GM18526 (cell line): ENCODE measurements around the gene PGBD5.

Experiments used
- POLR2A ChIP-seq: IDR thresholded peaks from 3 replicates; pipeline ENCODE4 v1.6.1; 2011; ENCODE audit not compliant: insufficient read length; ENCODE audit errors: extremely low read depth

The PGBD5 gene

DNA sequence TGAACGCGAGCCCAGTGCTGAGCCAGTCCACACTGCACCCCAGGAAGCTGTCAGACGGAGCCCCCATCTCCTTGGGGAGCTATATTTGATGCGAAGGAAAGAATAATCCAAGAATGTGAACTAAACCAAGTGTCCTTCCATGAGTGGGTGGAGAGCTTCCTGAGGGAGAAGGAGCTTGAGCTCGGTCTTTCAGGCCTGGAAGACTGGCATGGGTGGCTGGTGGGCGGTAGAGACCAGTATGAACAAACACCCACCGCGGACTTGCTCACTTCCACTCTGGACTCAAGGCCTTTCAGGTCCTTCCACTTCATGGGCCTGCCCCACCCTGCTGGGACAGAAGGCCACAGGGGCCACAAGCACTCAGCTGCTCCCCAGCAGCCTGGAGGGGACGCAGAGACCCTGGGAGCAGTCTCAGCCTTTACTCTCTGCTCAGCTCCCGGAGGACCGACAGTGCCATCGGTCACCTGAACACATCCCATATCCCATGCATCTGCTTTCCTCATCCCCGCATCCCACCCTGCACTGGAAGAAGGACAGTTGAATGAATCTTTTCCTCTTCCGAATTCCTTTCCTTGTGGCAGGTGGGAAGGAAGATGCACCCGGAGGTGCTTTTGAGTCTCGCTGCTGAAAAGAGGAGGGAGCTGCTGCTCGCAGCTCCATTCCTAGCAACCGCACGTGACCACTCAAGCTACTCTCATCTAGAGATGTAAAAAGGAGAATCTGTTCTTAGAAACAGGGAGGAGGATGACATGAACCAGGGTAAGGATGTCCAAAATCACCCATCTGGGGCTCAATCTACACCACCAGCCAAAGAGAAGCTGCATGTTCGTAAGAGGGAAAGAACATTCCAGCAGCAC, 92.3 kb downstream of the PGBD5 start:
- TF ChIP-seq POLR2A, result no peak

- TF ChIP-seq POLR2A, result no peak
These were observed 93.5 kb downstream of the PGBD5 start for GRCh38 chr1:230332575-230333066.

GRCh38 chr1:230332061-230332460, 94.1 kb downstream of the PGBD5 start:
- TF ChIP-seq POLR2A, result no peak

GRCh38 chr1:230330157-230330556, 96.0 kb downstream of the PGBD5 start:
- TF ChIP-seq POLR2A, result no peak

DNA sequence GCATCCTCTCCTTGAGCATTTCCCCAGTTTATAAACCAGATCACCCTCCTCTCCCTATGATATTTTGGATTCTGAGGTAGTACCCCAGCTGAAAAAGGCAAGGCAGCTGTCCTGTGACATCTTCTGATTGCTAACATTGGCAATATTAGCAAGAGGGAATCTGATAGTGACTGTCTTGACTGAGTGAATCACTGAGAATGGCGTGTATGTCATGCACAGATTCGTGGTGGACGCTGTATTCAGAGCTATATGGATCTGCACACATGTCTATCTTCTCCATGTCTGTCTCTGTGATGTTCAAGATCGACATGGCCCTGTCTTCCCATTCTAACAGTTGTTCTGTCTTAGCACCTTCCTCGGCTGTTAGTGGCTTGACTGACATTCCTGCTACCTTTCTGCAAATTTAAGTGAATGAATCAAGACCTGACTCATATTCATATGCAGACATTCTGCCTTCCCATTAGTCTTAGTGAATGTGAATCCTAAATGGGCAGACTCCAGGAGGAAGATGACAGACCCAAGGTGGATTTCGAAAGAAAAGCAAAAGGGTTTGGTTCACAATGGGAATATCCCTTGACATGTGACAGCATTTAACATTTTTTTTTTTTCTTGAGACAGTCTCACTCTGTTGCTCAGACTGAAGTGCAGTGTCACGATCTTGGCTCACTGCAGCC, 97.7 kb downstream of the PGBD5 start:
- no peak for TF ChIP-seq POLR2A

DNA sequence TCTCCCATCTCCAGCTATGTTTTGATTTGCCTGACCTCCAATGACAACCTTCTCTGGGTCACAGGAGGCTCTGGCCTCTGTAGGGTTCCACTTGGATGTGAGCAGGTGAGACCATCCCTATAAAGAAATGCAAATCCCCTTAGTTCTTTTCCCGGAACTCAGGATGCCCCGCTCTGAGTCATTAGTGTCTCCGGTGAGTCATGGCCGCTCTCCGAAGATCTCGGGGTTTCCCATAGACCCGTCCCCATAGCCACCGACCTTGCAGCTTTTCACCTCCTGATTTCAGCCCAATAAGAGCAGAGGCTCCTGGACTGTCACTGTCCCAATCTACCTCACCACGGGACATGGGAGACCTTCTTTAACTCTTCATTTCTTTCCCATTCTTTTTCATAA, 98.2 kb downstream of the PGBD5 start:
- TF ChIP-seq POLR2A, result no peak

- no peak for TF ChIP-seq POLR2A
These were observed 98.9 kb downstream of the PGBD5 start for GRCh38 chr1:230326971-230327891.

DNA sequence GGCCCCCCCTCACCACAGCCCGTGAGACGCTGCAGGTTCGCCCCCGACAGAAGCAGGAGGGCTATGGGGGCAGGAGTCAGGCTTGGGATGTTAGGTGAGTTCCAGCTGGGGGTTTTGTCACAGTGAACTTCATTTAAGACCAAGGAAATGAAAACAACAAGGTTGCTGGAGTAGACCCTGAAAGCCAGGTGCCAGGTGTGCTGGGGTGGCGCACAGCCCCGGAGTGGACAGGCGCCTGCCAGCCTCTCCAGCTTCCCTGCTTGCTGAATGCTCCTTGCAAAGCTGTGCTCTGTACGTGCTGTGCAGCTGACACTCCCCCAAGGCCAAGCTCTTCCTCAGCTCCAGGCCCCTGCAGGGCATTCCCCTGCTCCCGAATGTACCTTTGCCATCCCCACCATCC, 102.4 kb downstream of the PGBD5 start:
- no peak for TF ChIP-seq POLR2A

DNA sequence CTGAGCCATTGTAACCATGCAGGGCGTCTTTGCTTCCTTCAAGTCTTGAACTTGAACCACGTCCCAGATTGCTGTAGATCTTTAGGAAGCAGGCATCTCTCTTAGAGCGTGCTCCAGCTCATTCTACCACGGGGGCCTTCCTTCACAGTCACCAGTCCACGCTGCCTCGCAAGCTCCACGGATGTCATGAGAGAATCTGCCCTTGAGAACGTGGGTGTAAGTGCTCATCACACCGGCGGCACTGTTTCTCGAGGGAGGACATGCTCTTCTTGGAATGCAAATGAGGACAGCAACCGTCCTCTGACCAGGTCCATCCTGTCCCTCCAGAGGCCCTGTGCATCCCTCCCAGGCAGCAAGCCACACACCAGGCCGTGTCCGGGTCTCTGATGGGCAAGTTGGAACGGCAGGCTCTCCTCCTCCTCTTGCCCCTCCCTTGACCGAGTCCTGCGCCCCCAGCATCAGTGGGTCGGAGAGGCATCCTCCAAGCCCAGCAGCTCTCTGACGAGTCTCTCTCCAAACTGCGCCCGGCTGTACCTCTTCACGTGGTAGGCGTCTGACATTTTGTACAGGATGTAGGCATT, 103.1 kb downstream of the PGBD5 start:
- no peak for TF ChIP-seq POLR2A

DNA sequence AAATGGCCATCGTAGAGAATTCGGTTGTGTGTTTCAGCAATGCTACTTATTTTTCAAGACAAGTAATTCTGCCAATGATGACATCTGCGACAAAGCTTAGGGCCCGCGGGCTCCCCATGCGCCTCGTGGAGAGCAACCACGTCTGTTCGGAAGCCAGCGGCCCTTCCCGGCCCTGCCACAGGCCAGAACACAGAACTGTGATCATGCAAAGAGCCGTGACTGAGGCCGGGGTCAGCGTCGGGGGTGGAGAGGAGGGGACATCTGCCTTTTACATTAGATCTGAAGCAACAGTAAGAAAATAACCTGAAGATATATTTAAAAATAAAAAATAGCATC, 103.7 kb downstream of the PGBD5 start:
- TF ChIP-seq POLR2A, result no peak

DNA sequence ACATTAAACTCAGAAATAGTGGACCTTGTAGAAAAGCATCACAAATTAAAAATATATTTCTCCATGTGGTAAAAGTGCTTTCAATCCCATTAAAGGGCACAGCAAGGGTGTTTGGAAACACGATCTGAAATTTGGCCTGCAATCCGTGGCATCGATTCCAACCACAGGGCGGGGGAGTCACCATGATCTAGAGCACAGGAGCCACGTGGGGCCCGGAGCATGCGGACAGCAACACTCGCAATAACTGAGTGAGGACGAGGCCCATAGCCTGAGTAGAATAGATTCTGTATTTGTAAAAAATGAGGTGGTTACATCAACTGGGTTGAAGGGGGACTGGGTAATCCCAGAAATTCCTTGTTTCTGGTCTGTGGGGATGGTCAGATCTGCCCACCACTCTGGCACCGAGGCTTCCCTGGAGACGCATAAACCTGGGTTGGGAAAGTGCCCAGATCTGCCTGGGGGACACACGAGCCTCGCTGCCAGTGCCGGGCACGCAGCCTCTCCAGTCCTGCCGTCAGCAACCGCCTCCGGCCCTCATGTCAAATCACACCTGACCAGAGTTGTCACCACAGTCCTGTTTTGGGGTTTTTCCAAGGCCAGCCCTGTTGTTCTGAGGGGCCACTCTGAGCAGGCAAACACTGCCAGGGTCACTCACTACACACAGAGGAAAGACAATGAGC, 104.3 kb downstream of the PGBD5 start:
- no peak for TF ChIP-seq POLR2A

DNA sequence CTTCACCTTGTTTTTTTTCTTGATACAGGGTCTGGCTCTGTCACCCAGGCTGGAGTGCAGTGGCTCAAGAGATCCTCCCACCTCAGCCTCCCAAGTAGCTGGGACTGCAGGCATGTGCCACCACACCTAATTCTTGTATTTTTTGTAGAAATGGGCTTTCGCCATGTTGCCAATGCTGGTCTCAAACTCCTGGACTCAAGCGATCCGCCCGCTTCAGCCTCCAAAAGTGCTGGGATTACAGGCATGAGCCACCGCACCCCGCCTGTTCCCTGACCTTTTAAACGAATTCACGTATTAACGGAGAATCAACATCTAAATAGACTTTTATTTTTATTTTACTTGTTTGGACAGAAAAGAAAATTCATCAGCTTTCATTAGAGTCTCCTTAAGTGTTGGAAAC, 104.8 kb downstream of the PGBD5 start:
- TF ChIP-seq POLR2A, result no peak

DNA sequence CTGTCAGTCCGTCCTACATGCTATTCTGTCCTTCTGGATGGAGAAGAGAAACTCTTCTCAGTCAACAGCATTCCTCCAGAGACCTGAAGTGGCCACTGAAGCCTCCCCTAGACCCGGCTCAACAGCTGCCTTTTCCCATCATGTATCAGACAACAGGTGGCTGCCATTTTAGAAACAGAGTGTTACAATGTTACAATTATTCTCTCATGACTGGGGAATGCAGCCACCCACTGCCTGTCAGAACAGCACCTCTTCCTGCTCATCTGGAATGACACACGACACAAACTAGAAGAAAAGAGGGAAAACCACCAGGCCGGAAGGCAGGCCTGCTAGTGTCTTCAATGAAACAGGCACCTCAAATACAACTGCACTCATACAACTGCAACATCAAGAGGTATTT, 105.3 kb downstream of the PGBD5 start:
- no peak for TF ChIP-seq POLR2A

GRCh38 chr1:230319014-230319747, 107.0 kb downstream of the PGBD5 start:
- no peak for TF ChIP-seq POLR2A
